Measurements from ENCODE around the gene L3MBTL3. TPM values are rescaled to one million over a fixed set of nuclear protein-coding genes. Genes with fewer than 3 reads are reported as not detected.

The L3MBTL3 gene
- total RNA-seq, 1 experiment from 2014 or later: 13.7 TPM

DNA sequence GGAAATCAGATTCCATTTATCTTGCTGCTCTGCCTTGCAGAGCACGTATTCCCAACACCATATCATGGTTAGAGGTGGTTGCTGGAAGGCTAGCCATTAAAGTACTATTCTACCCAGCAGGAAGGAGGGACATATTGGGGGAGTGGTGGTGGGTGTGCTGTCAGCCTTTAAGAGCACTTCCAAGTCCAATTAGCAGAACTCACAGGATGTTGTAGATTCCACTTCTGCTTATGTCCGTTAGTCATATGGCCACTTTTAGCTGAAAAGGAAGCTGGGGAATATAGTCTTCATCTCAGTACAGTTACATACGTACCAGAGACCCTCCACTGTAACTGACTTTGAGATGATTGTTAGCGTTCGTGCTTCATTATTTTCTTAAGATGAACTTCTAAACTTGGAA is 109.9 kb downstream of the L3MBTL3 start:
- ChIA-PET POLR2A (no interaction called here), CTCF (no interaction called here)
- ATAC-seq: no peak
- H3K36me3 Mint-ChIP-seq: no peaks in the 10 kb centered on the region
- H3K4me3 Mint-ChIP-seq: no peak overlapping the region
- TF ChIP-seq ETV6 (CRISPR knock-in tag; IDR thresholded peaks at IDR 0.05) (no peak), RORB (CRISPR knock-in tag; IDR thresholded peaks at IDR 0.05) (no peak), JUN (CRISPR knock-in tag; IDR thresholded peaks at IDR 0.05) (no peak), ZNF121 (CRISPR knock-in tag; IDR thresholded peaks at IDR 0.05) (no peak), NR3C1 (CRISPR knock-in tag; conservative IDR thresholded peaks at IDR 0.05; ENCODE audit: low read depth) (no peak)
- TF ChIP-seq, protein P1, sequence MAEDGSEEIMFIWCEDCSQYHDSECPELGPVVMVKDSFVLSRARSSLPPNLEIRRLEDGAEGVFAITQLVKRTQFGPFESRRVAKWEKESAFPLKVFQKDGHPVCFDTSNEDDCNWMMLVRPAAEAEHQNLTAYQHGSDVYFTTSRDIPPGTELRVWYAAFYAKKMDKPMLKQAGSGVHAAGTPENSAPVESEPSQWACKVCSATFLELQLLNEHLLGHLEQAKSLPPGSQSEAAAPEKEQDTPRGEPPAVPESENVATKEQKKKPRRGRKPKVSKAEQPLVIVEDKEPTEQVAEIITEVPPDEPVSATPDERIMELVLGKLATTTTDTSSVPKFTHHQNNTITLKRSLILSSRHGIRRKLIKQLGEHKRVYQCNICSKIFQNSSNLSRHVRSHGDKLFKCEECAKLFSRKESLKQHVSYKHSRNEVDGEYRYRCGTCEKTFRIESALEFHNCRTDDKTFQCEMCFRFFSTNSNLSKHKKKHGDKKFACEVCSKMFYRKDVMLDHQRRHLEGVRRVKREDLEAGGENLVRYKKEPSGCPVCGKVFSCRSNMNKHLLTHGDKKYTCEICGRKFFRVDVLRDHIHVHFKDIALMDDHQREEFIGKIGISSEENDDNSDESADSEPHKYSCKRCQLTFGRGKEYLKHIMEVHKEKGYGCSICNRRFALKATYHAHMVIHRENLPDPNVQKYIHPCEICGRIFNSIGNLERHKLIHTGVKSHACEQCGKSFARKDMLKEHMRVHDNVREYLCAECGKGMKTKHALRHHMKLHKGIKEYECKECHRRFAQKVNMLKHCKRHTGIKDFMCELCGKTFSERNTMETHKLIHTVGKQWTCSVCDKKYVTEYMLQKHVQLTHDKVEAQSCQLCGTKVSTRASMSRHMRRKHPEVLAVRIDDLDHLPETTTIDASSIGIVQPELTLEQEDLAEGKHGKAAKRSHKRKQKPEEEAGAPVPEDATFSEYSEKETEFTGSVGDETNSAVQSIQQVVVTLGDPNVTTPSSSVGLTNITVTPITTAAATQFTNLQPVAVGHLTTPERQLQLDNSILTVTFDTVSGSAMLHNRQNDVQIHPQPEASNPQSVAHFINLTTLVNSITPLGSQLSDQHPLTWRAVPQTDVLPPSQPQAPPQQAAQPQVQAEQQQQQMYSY (CRISPR knock-in tag; IDR thresholded peaks at IDR 0.05): no peak
- TF ChIP-seq, protein P2, sequence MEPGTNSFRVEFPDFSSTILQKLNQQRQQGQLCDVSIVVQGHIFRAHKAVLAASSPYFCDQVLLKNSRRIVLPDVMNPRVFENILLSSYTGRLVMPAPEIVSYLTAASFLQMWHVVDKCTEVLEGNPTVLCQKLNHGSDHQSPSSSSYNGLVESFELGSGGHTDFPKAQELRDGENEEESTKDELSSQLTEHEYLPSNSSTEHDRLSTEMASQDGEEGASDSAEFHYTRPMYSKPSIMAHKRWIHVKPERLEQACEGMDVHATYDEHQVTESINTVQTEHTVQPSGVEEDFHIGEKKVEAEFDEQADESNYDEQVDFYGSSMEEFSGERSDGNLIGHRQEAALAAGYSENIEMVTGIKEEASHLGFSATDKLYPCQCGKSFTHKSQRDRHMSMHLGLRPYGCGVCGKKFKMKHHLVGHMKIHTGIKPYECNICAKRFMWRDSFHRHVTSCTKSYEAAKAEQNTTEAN (CRISPR knock-in tag; IDR thresholded peaks at IDR 0.05): no peak
- TF ChIP-seq, protein P3, sequence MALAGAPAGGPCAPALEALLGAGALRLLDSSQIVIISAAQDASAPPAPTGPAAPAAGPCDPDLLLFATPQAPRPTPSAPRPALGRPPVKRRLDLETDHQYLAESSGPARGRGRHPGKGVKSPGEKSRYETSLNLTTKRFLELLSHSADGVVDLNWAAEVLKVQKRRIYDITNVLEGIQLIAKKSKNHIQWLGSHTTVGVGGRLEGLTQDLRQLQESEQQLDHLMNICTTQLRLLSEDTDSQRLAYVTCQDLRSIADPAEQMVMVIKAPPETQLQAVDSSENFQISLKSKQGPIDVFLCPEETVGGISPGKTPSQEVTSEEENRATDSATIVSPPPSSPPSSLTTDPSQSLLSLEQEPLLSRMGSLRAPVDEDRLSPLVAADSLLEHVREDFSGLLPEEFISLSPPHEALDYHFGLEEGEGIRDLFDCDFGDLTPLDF (CRISPR knock-in tag; IDR thresholded peaks at IDR 0.05): no peak
- no peak overlapping the region for H3K27ac Mint-ChIP-seq
- H3K9me3 Mint-ChIP-seq: no peaks in the 10 kb centered on the region
- H3K27me3 Mint-ChIP-seq (ENCODE audit: low read depth): no peaks in the 10 kb centered on the region
- H3K4me1 Mint-ChIP-seq: peaks cover 31% of the 10 kb centered on the region
- no peak for DNase-seq (ENCODE audit: low spot score)

DNA sequence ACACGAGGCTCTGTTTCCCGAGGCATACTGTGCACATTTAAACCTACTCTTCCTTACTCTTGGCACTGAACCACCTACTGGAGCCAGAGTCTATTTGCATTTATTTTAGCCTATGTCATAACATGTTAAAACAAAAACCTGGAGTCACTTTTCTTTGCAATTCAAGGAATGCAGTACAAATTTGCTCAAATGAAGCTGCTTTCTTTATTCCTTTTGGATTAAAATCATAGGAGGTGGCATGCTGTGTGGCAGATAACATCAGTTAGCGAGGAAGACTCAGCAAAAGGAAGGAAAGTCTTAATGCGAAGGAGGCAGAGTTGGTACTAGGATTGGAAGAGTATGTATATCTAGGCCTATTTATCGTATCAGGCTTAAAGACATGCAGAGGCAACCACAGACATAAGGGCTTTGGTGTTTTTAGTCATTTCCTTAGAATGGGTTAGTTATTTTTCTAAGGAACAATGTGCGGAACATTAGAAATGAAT is 111.4 kb downstream of the L3MBTL3 start:
- Mint-ChIP-seq H3K27me3 (ENCODE audit: low read depth) (no peaks in the 10 kb centered on the region), H3K9me3 (no peaks in the 10 kb centered on the region), H3K4me3 (no peak overlapping the region), H3K4me1 (peaks cover 31% of the 10 kb centered on the region), H3K27ac (no peak overlapping the region), H3K36me3 (no peaks in the 10 kb centered on the region)
- ChIA-PET POLR2A (no interaction called here), CTCF (no interaction called here)
- no peak for ATAC-seq
- DNase-seq (ENCODE audit: low spot score): no peak
- TF ChIP-seq, protein P4, sequence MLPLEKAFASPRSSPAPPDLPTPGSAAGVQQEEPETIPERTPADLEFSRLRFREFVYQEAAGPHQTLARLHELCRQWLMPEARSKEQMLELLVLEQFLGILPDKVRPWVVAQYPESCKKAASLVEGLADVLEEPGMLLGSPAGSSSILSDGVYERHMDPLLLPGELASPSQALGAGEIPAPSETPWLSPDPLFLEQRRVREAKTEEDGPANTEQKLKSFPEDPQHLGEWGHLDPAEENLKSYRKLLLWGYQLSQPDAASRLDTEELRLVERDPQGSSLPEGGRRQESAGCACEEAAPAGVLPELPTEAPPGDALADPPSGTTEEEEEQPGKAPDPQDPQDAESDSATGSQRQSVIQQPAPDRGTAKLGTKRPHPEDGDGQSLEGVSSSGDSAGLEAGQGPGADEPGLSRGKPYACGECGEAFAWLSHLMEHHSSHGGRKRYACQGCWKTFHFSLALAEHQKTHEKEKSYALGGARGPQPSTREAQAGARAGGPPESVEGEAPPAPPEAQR (CRISPR knock-in tag; IDR thresholded peaks at IDR 0.05): no peak
- no peak for TF ChIP-seq ATF1 (CRISPR knock-in tag; IDR thresholded peaks at IDR 0.05)
- no peak for TF ChIP-seq NR2C2 (CRISPR knock-in tag; IDR thresholded peaks at IDR 0.05)
- TF ChIP-seq, protein P1 (CRISPR knock-in tag; IDR thresholded peaks at IDR 0.05): no peak
- TF ChIP-seq, protein P5, sequence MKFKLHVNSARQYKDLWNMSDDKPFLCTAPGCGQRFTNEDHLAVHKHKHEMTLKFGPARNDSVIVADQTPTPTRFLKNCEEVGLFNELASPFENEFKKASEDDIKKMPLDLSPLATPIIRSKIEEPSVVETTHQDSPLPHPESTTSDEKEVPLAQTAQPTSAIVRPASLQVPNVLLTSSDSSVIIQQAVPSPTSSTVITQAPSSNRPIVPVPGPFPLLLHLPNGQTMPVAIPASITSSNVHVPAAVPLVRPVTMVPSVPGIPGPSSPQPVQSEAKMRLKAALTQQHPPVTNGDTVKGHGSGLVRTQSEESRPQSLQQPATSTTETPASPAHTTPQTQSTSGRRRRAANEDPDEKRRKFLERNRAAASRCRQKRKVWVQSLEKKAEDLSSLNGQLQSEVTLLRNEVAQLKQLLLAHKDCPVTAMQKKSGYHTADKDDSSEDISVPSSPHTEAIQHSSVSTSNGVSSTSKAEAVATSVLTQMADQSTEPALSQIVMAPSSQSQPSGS (CRISPR knock-in tag; IDR thresholded peaks at IDR 0.05; ENCODE audit: borderline replicate concordance, low read depth): no peak
- TF ChIP-seq ZNF416 (CRISPR knock-in tag; IDR thresholded peaks at IDR 0.05): no peak
- no peak for TF ChIP-seq SMAD4 (CRISPR knock-in tag; IDR thresholded peaks at IDR 0.05)
- no peak for TF ChIP-seq SOX15 (CRISPR knock-in tag; IDR thresholded peaks at IDR 0.05)
- TF ChIP-seq GRHL2 (CRISPR knock-in tag; IDR thresholded peaks at IDR 0.05; ENCODE audit: insufficient replicate concordance, severe bottlenecking): no peak
- no peak for TF ChIP-seq JAZF1 (CRISPR knock-in tag; IDR thresholded peaks at IDR 0.05)
- TF ChIP-seq, protein P6, sequence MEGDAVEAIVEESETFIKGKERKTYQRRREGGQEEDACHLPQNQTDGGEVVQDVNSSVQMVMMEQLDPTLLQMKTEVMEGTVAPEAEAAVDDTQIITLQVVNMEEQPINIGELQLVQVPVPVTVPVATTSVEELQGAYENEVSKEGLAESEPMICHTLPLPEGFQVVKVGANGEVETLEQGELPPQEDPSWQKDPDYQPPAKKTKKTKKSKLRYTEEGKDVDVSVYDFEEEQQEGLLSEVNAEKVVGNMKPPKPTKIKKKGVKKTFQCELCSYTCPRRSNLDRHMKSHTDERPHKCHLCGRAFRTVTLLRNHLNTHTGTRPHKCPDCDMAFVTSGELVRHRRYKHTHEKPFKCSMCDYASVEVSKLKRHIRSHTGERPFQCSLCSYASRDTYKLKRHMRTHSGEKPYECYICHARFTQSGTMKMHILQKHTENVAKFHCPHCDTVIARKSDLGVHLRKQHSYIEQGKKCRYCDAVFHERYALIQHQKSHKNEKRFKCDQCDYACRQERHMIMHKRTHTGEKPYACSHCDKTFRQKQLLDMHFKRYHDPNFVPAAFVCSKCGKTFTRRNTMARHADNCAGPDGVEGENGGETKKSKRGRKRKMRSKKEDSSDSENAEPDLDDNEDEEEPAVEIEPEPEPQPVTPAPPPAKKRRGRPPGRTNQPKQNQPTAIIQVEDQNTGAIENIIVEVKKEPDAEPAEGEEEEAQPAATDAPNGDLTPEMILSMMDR (IDR thresholded peaks at IDR 0.05): no peak
- TF ChIP-seq ZNF396 (CRISPR knock-in tag; IDR thresholded peaks at IDR 0.05; ENCODE audit: borderline replicate concordance): no peak
